ENCODE measurements around the gene EPB41L5.
"Not testable (repeated sequence)": the region's sequence is repeated elsewhere in the genome, so short reads cannot be mapped to it uniquely, and the experiment has no call there.

Gene EPB41L5

GRCh38 chr2:120103723-120104467 lies 91.0 kb downstream of the EPB41L5 start:
- no peak for DNase-seq

DNA sequence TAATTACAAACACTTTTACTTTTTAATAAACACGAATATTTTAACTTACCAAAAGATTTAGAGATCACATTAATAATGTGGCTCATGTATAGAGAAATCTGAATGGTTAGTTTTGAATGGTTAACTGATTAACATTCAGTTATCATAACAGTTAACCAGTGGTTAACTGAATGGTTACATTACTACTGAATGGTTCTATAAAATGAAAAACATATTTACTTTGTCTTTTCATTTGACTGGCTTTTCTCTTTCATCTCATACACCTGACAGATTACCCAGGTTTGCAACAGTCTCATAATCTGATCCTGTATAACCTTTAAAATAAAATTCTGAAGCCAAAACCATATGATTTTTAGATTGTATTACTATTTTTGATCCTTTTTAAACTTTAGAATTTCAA lies 91.9 kb downstream of the EPB41L5 start:
- DNase-seq = no peak

GRCh38 chr2:120105360-120105759 lies 92.5 kb downstream of the EPB41L5 start:
- no peak for DNase-seq

- no peak for DNase-seq
Measured at GRCh38 chr2:120108049-120108448, 95.2 kb downstream of the EPB41L5 start.

DNA sequence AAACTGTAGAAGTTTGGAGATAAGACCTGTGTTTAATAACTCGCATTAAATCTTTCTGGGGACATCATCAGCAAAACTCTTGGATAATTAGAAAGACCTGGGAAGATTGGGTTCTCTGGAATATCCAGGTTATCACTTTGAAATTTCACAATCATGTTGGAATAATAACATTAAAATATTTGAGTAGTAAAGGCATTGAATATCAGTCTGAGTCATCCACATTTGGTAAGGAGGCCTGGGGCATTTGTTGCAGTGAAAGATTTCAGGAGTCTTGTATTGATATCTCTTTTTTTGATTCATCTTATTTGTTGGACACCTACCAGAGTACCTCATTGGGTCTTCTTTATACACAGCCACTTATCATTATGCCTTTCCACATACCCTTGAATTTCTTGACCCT lies 95.9 kb downstream of the EPB41L5 start:
- DNase-seq = no peak

DNA sequence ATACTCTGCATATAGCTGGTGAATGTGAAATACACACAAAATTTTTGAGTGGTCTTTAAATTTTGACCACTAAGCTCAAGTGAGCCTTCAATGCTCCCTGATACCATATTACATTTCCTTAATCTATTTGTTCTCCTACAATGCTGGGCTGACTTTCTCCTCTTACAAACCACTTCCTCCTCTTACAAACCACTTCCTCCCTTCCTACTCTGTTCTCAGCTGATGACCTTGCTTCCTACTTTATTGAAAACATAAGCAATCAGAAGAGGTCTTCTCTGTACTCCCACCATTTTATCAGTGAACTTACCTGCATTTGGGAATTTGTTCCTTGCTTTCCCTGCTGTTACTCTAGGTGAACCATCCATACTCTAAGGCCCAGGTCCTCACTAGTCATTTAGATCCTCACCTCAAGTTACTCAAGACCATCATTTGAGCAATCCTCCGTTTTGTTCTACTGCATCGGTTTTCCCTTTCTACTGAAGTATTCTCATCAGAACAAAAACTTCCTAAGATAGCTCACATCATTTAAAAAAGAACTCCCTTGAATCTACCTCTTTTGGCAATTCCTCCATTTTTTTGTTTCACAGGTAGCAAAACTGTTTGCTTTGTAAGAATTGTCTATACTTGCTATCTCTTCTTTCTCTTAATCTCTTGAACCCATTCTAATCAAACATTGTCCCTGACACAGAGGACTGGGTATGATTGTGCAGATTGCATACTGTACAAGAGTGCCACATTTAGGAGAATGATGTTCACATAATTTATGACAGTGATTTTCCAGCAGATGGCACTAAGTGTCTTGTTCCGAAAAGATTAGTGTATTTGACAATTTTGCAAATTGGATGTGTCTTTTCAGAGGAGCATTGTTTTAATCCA lies 96.5 kb downstream of the EPB41L5 start:
- peak; percentile 68 for DNase-seq

- no peak for DNase-seq
Measured at GRCh38 chr2:120110062-120110362, 97.1 kb downstream of the EPB41L5 start.

DNA sequence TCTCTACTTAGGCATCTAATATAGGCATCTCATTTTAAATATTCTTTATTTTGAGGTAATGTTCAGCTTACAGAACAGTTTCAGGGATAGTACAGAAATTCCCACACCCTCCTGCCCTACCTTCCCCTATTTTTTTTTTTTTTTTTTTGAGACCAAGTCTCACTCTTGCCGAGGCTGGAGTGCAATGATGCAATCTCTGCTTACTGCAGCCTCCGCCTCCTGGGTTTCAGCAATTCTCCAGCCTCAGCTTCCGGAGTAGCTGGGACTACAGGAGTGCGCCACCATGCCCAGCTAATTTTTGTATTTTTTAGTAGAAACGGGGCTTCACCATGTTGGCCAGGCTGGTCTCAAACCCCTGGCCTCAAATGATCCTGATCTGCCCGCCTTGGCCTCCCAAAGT lies 97.6 kb downstream of the EPB41L5 start:
- DNase-seq = no peak

DNA sequence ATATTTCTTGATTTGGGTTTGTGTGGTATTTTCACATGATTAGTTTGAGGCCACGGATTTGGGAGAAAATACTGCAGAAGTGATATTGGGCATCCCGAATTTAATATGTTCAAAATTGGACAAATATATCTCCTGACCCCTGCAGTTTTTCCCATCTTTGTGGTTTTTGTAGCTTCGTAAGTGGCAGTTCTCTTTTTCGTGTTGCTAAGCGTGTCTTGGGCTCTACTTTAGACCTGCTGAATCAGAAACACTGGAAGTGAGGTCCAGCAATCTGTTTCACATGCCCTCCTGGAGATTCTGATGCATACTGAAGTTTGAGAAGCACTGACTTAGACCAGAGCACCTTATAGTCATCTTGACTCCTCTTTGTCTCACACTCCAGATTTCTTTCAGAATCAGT lies 98.3 kb downstream of the EPB41L5 start:
- no peak for DNase-seq

GRCh38 chr2:120118018-120118417 lies 105.1 kb downstream of the EPB41L5 start:
- DNase-seq = no peak

DNA sequence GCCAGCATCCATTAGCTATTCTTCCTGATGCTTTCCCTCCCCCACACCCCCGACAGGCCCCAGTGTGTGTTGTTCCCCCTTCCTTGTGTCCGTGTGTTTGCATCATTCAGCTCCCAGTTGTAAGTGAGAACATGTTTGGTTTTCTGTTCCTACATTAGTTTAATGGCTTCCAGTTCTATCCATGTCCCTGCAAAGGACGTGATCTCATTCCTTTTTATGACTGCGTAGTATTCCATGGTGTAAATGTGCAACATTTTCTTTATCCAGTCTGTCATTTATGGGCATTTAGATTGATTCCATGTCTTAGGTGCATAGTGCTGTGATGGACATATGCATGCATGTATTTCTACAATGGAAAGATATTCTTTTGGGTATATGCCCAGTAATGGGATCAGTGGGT lies 105.6 kb downstream of the EPB41L5 start:
- DNase-seq = no peak

DNA sequence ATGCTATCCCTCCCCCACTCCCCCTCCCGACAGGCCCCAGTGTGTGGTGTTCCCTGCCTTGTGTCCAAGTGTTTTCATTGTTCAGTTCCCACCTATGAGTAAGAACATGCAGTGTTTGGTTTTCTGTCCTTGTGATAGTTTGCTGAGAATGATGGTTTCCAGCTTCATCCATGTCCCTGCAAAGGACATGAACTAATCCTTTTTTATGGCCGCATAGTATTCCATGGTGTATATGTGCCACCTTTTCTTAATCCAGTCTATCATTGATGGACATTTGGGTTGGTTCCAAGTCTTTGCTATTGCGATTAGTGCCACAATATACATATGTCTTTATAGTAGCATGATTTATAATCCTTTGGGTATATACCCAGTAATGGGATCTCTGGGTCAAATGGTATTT lies 108.5 kb downstream of the EPB41L5 start:
- DNase-seq = not testable (repeated sequence)

DNA sequence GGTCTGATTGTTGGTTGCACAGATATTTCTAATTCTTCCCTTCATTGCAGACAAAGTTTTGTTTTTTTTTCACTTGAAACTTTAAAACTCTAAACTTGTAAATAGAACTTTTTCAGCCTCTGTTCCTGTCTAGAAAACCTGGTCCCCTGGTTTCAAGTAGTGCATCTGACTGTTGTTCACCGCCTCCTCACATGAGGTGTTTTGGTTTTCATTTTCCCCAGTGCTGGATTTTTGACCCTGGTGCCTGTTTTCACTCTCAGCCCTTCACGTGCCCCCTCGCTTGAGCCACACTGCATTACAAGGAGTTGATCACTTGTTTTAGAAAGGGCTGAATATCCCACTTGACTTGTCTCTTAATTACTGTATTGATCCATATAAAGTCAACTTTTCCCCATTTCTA lies 110.2 kb downstream of the EPB41L5 start:
- DNase-seq = no peak

DNA sequence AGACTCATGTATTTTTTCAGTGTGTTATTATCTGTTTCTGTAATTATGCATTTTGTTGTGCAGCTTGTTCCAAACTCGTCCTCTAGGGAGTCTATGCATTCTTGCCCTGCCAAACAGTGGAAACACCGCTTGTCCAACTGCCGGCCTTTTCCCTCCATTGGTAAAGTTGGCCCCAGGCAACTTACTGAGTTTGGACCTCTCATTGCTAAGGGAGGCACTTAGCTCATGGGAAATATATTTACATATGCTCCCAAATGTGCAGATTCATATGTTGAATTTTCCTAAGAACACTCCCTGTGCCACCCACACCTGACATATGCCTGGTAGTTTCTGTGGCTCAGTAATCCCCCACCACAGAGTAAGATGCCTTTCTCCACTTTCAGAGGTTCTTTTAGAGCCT lies 112.3 kb downstream of the EPB41L5 start:
- DNase-seq = no peak

GRCh38 chr2:120128216-120128615 lies 115.3 kb downstream of the EPB41L5 start:
- no peak for DNase-seq

- DNase-seq = no peak
Measured at GRCh38 chr2:120132190-120132589, 119.3 kb downstream of the EPB41L5 start.

- no peak for DNase-seq
Measured at GRCh38 chr2:120132691-120133090, 119.8 kb downstream of the EPB41L5 start.

GRCh38 chr2:120133572-120134244 lies 120.8 kb downstream of the EPB41L5 start:
- DNase-seq = no peak

DNA sequence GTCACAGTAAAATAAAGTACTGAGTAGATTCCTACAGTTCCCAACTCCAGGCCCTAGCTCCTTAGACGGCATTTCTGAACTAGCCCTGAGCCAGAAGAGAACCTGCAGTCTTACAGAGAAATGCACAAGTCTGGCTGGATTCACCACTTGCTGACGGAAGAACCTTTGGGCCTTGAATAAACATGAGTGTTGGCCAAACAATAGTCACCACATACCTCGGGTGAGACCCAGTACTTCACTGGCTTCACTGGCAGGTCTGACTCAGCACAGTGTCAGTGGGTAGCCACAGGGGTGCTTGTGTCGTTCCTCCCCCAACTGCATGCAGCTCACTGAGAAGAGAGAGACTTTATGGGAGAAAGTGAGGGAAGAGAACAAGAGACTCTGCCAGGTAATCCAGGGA lies 121.4 kb downstream of the EPB41L5 start:
- DNase-seq = no peak

DNA sequence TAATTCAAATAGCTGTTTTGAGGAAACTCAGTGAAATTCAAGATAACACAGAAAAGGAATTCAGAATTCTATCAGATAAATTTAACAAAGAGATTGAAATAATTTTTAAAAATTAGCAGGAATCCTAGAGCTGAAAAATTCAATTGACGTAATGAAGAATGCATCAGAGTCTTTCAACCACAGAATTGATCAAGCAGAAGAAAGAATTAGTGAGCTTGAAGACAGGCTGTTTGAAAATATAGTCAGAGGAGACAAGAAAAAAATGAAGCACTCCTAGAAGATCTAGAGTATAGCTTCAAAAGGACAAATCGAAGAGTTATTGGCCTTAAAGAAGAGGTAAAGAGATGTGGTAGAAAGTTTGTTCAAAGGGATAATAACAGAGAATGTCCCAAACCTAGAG lies 122.1 kb downstream of the EPB41L5 start:
- not testable (repeated sequence) for DNase-seq

GRCh38 chr2:120140866-120141265 lies 128.0 kb downstream of the EPB41L5 start:
- DNase-seq = no peak

DNA sequence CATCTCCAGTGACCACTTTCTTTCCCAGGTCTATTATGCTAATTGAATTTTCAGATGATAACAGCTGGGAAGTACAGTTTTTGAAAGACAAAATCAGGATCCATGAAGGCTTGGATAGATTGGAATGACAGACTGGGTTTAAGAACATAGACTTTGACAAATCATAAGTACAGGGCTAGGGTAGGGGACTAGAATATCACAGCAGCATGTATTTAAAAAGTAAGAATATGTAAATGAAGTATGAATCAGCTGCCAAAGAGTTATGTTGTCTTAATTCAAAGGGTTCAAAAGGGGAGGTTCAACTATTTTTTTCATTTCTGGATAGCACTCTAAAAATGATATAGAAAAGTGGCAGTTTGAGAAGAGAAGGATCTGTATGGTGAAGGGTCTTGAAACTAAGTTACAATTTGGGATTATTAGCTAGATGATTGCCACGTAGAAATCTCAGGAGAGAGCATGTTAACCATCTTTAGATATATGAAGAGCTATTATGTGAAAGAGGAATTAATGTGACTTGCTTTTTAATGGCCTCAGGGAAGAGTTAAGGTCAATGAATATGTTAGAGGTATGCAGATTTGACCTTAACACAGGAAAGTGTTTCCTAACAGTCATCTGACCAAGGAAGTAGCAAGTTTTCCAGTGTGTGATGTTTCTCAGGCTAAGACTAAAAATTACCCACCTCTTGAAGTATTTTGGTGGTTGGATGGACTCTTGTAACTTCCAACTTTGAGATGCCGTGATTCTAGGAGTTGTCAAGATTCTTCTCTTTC lies 128.6 kb downstream of the EPB41L5 start:
- no peak for DNase-seq
